ENCODE data around the gene PEAK3. TPM values are rescaled to one million over a fixed set of nuclear protein-coding genes. Genes with fewer than 3 reads are reported as not detected.
A peak's percentile ranks its signal among the peaks of the same experiment; 100 is the strongest.

The PEAK3 gene
- total RNA-seq = under 1 TPM; 0.16 to 0.34 TPM

- no peaks in the 10 kb centered on the region for H3K9me3 Mint-ChIP-seq (ENCODE audit: insufficient read depth)
- peak within 1 kb of the TSS; percentile 74 for H3K27ac Mint-ChIP-seq
- peak; percentile 57 for ATAC-seq
- POLR2A ChIA-PET = interaction anchor here (0.9 kb wide), 1 partner anchor 11 kb away, joined by 3 read pairs; no protein-coding TSS in a partner anchor
- DNase-seq = peak; percentile 71
- H3K27me3 Mint-ChIP-seq (ENCODE audit: low read depth) = no peaks in the 10 kb centered on the region
- H3K36me3 Mint-ChIP-seq (ENCODE audit: low read depth) = peaks cover under 1% of the 10 kb centered on the region
- CTCF ChIA-PET = interaction anchor here (1.0 kb wide), 1 partner anchor 47 kb away, joined by 3 read pairs; the partner anchor contains the start of gene PLEKHJ1
- peaks cover 20% of the 10 kb centered on the region for H3K4me1 Mint-ChIP-seq (ENCODE audit: low read depth)
- H3K4me3 Mint-ChIP-seq = peak within 1 kb of the TSS; percentile 66
Observed at GRCh38 chr19:2282062-2282861, at the start of gene PEAK3. PEAK3 (minus strand) TSS chr19:2282175; CDS start chr19:2280931, 1,244 bp downstream.

DNA sequence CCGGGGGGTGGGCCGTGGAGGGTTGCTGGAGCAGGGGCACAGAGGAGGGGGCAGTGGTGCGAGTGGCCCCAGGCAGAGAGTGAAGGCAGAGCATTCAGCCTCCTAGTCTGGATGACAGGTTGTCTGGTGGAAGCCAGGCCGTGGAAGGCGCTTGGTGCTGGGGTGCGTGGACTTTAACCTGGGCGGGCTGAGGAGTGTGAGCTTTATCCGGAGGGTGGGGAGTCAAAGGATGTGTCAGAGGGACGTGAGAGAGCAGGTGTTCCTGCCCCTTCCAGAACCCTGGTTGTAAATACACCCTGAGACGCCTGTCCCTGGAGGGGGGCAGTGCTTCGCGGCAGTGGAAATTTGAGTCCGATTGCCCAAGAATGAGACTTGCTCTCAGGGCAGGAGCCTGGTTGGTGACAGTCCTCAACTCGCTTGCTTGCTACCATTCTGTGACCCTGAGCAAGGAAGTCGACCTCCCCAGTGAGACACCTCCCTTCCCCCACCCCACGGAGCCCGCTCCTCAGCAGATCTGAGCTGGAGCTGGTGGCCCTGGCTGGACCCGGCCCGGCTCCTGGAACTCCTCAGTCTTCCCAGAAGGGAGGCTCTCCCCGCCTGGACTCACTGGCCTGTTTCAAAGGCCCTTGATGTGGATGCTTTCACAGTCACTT, 48.8 kb upstream of the PEAK3 start:
- POLR2A ChIA-PET = interaction anchor here (1.4 kb wide), 1 partner anchor 145 kb away, joined by 3 read pairs; the partner anchor contains the start of gene GADD45B
- DNase-seq = no peak
- no peaks in the 10 kb centered on the region for H3K9me3 Mint-ChIP-seq (ENCODE audit: insufficient read depth)
- no peaks in the 10 kb centered on the region for H3K27me3 Mint-ChIP-seq (ENCODE audit: low read depth)
- no peak for ATAC-seq
- H3K4me3 Mint-ChIP-seq = peak overlapping the region; percentile 38
- CTCF ChIA-PET = interaction anchor here (1.7 kb wide), 1 partner anchor 62 kb away, joined by 5 read pairs; no protein-coding TSS in a partner anchor
- H3K4me1 Mint-ChIP-seq (ENCODE audit: low read depth) = peaks cover 65% of the 10 kb centered on the region
- H3K27ac Mint-ChIP-seq = peak overlapping the region; percentile 66
- peaks cover 30% of the 10 kb centered on the region for H3K36me3 Mint-ChIP-seq (ENCODE audit: low read depth)

DNA sequence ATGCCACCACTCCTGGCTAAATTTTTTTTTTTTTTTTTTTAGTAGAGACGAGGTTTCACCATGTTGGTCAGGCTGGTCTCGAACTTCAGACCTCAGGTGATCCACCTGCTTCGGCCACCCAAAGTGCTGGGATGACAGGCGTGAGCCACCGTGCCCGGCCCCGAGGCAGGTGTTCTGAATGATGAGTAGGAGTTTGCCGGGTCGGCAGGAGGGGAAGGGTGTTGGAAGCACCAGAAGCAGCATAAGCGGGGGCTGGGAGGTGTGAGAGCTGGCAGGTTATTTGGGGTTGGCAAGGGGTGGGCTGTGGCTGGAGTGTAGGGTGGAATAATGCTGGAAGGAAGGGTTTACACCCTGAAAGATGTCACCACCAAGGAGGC, 48.3 kb upstream of the PEAK3 start:
- CTCF ChIA-PET = no interaction called here
- H3K27ac Mint-ChIP-seq = peak overlapping the region; percentile 66
- H3K27me3 Mint-ChIP-seq (ENCODE audit: low read depth) = no peaks in the 10 kb centered on the region
- POLR2A ChIA-PET = interaction anchor here (1.4 kb wide), 1 partner anchor 146 kb away, joined by 3 read pairs; the partner anchor contains the start of gene GADD45B
- ATAC-seq = no peak
- H3K4me3 Mint-ChIP-seq = peak overlapping the region; percentile 38
- DNase-seq = no peak
- H3K9me3 Mint-ChIP-seq (ENCODE audit: insufficient read depth) = no peaks in the 10 kb centered on the region
- peaks cover 32% of the 10 kb centered on the region for H3K36me3 Mint-ChIP-seq (ENCODE audit: low read depth)
- H3K4me1 Mint-ChIP-seq (ENCODE audit: low read depth) = peaks cover 69% of the 10 kb centered on the region

DNA sequence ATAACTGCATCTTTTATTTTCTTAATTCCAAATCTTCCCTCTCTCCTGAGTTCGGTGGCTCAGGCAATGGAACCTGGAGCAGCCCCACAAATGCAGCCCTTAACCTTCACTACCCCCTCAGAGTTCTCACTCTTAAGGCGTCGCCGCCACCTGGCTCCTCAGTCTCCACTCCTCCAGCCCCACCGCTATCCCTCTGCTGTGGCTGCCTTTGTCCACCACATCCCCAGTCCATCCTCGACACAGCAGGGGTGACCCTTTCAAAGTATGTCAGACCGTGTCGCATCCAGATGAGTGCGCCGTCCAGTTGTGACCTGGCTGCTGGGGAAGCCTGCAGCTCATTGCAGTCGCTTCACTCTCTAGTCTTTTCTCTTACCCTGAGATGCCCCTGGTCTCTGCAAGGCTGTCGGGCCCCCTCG, 47.5 kb upstream of the PEAK3 start:
- ATAC-seq = no peak
- ChIA-PET CTCF (no interaction called here), POLR2A (interaction anchor here (0.8 to 1.4 kb wide), 2 partner anchors 147 to 291 kb away, joined by 3 read pairs; partner anchors contain the start of gene GADD45B)
- no peak for DNase-seq
- Mint-ChIP-seq H3K27me3 (ENCODE audit: low read depth) (no peaks in the 10 kb centered on the region), H3K36me3 (ENCODE audit: low read depth) (peaks cover 34% of the 10 kb centered on the region), H3K4me1 (ENCODE audit: low read depth) (peaks cover 74% of the 10 kb centered on the region), H3K27ac (peak overlapping the region; percentile 91), H3K4me3 (peak overlapping the region; percentile 96), H3K9me3 (ENCODE audit: insufficient read depth) (no peaks in the 10 kb centered on the region)

DNA sequence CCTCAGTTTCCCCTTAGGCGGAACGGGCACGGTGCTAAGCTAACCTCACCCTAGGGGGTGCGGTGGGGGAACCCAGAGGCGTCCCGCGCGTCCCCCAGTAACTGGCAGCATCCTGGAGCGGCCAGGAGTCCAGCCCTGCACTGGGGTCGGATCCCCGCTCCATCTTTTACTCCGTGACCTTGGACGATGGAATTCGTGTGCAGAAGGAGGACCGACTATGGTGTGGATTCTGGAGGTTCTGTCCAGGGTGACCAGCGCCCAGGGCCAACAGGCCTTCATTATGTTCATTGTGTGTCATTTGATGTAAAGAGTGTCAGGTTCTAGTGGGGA, 47.1 kb upstream of the PEAK3 start:
- peak overlapping the region; percentile 96 for H3K4me3 Mint-ChIP-seq
- DNase-seq (no peak), ATAC-seq (no peak)
- H3K9me3 Mint-ChIP-seq (ENCODE audit: insufficient read depth) = no peaks in the 10 kb centered on the region
- H3K4me1 Mint-ChIP-seq (ENCODE audit: low read depth) = peaks cover 76% of the 10 kb centered on the region
- no peaks in the 10 kb centered on the region for H3K27me3 Mint-ChIP-seq (ENCODE audit: low read depth)
- ChIA-PET POLR2A (interaction anchor here (0.8 kb wide), 1 partner anchor 291 kb away, joined by 3 read pairs; no protein-coding TSS in a partner anchor), CTCF (no interaction called here)
- peaks cover 36% of the 10 kb centered on the region for H3K36me3 Mint-ChIP-seq (ENCODE audit: low read depth)
- H3K27ac Mint-ChIP-seq = peak overlapping the region; percentile 91

DNA sequence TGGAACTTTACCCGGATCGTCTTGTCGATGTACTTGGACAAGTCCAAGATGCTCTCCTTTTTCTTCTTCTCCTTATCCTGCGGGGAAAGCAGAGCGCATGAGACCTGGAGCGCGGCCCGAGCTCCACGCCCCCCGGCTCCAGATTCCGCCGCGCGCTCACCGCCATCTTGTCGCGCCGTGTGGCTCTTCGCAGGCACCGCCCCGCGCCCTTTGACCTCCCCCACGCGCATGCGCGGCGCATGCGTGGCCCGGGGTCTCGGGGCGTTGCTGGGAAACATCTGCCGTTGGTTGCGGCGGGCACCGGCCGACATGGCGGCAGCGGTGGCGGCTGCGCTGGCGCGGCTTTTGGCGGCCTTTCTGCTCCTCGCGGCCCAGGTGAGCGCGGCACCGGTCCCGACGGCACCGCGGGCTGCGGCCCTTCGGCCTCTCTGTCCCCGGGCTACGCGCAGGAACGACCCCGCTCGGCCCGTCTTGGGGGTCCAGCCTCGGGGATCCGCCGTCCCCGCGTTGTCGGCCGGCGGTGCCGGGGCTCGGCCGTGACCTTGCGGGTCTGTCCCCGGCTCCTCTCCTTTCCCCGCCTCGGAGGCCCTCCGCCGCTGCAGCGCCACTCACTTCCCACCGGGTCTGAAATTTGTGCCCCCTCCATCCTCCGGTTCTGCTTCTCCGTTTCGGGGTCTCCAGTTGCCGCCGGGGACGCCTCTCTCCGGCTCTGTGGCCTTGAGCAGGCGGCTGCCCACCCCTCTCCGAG, 46.6 kb upstream of the PEAK3 start, which contains the start of the genes LSM7 and SPPL2B:
LSM7 (minus strand) TSS at position 186 of the 748 bp plus-strand sequence; CDS start at position 166, 20 bp downstream.
SPPL2B (plus strand) TSS at position 284 of the 748 bp plus-strand sequence; CDS start at position 310, 26 bp downstream.
- POLR2A ChIA-PET = interaction anchor here (0.6 to 1.6 kb wide), 11 partner anchors 13 to 291 kb away, joined by 3 to 10 read pairs (median 4); partner anchors contain the start of genes GADD45B and LINGO3

DNA sequence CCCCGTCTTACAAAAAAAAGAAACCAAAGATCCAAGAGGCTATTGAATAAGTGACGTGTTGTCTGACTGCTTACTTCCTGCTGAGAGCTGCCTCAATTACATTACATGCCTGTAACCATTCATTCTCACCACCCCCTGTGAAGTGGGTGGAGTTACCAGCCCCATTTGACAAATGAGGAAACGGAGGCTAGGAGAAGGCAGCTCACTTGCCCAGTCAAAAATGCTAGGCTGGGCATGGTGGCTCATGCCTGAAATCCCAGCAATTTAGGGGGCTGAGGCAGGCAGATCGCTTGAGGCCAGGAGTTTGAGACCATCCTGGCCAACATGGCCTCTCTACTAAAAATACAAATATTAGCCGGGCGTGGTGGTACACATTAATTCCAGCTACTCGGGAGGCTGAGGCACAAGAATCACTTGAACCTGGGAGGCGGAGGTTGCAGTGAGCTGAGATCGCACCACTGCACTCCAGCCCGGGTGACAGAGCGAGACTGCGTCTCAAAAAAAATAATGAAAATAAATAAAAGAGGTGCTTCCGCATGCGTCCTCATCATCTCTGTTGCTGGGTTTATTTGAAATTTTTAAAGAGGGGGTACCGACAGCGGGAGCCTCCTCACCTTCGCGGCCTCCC, 45.9 kb upstream of the PEAK3 start:
- Mint-ChIP-seq H3K4me1 (ENCODE audit: low read depth) (peaks cover 69% of the 10 kb centered on the region), H3K27ac (peak overlapping the region; percentile 99), H3K4me3 (peak overlapping the region; percentile 96), H3K9me3 (ENCODE audit: insufficient read depth) (no peaks in the 10 kb centered on the region), H3K36me3 (ENCODE audit: low read depth) (peaks cover 38% of the 10 kb centered on the region), H3K27me3 (ENCODE audit: low read depth) (no peaks in the 10 kb centered on the region)
- ChIA-PET POLR2A (interaction anchor here (0.6 to 1.6 kb wide), 13 partner anchors 11 to 266 kb away, joined by 3 to 10 read pairs (median 4); partner anchors contain the start of genes GADD45B and LINGO3), CTCF (interaction anchor here (0.6 to 3.7 kb wide), 11 partner anchors 11 to 463 kb away, joined by 3 to 9 read pairs (median 3); no protein-coding TSS in a partner anchor)
- DNase-seq (peak; percentile 84), ATAC-seq (peak; percentile 73)

More for the DNA sequence above, 46.6 kb upstream of the PEAK3 start, which contains the start of the genes LSM7 and SPPL2B:
- Mint-ChIP-seq H3K27me3 (ENCODE audit: low read depth) (no peaks in the 10 kb centered on the region), H3K4me1 (ENCODE audit: low read depth) (peaks cover 73% of the 10 kb centered on the region), H3K9me3 (ENCODE audit: insufficient read depth) (no peaks in the 10 kb centered on the region), H3K27ac (peak within 1 kb of the TSS; percentile 99), H3K36me3 (ENCODE audit: low read depth) (peaks cover 38% of the 10 kb centered on the region), H3K4me3 (peak within 1 kb of the TSS; percentile 96)
- DNase-seq (peak; percentile 93), ATAC-seq (peak; percentile 63)
- CTCF ChIA-PET = interaction anchor here (0.6 to 3.7 kb wide), 8 partner anchors 12 to 464 kb away, joined by 3 to 9 read pairs (median 4); no protein-coding TSS in a partner anchor

DNA sequence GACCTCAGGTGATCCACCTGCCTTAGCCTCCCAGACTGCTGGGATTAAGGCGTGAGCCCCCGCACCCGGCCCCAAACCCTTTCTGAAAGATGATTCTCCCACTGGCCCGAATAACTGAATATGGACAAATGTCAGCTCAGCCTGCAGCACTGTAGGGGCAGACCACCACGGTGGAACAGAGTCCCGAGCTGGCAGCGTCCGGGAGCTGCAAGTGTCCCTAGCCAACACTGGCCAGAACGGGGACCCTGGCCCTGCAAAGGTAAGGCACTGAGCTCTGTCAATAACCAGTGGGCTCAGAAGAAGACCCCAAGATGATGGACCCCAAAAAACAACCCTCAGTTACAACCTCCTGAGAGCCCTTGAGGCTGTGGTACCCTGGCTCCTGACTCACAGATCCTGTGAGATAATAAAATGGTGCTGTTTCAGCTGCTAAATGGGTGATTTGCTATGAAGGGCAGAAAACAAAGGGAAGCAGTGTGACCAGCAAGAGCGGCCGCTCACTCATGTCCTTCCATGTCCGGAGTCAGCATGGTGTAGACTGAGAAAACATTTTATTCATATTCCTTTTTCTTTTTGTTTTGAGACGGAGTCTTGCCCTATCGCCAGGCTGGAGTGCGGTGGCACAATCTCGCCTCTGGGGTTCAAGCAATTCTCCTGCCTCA, 44.9 kb upstream of the PEAK3 start:
- ChIA-PET POLR2A (interaction anchor here (1.0 to 1.6 kb wide), 7 partner anchors 10 to 265 kb away, joined by 3 to 10 read pairs (median 4); partner anchors contain the start of genes GADD45B and LINGO3), CTCF (interaction anchor here (1.3 to 3.7 kb wide), 4 partner anchors 10 to 287 kb away, joined by 3 to 9 read pairs (median 4); no protein-coding TSS in a partner anchor)
- H3K4me3 Mint-ChIP-seq = peak overlapping the region; percentile 96
- H3K9me3 Mint-ChIP-seq (ENCODE audit: insufficient read depth) = no peaks in the 10 kb centered on the region
- no peaks in the 10 kb centered on the region for H3K27me3 Mint-ChIP-seq (ENCODE audit: low read depth)
- DNase-seq (no peak), ATAC-seq (no peak)
- peaks cover 60% of the 10 kb centered on the region for H3K4me1 Mint-ChIP-seq (ENCODE audit: low read depth)
- peaks cover 38% of the 10 kb centered on the region for H3K36me3 Mint-ChIP-seq (ENCODE audit: low read depth)
- H3K27ac Mint-ChIP-seq = peak overlapping the region; percentile 99

DNA sequence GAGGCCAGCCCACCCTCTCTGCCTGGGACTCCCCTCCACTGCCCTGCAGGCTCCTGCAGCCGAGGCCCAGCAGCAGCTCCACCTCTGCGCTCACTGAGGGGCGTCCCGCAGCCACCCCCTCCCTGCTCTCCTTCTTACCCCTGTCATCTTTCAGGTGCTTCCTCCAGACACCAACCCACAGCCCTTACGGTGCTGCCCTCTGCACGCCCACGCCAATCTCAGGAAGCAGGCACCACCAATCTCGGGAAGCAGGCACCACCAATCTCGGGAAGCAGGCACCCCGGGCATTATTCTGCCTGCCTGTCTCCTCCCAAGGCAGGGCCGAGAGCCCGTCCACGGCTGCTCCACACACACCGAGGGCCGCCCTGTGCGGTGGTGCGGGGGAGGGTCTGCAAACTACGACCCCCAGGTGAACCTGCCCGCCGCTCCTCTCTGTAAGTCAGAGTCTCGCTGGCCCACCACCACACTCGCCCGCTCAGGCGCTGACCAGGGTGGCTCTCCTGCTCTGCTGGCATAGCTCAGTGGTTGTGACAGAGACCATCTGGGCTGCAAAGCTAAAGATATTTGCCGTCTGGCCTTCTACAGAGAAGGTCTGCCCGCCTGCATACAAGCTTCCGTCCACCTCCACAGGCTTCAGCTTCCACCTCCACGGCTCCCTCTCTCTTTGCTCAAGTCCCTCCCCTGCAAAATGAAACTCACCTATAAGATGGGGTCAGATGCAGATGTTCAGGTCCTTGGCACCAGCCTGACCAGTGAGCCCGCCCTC, 43.5 kb upstream of the PEAK3 start:
- no peaks in the 10 kb centered on the region for H3K9me3 Mint-ChIP-seq (ENCODE audit: insufficient read depth)
- ATAC-seq (no peak), DNase-seq (no peak)
- peak overlapping the region; percentile 99 for H3K27ac Mint-ChIP-seq
- peaks cover 46% of the 10 kb centered on the region for H3K4me1 Mint-ChIP-seq (ENCODE audit: low read depth)
- POLR2A ChIA-PET = interaction anchor here (0.8 kb wide), 1 partner anchor 15 kb away, joined by 3 read pairs; no protein-coding TSS in a partner anchor
- H3K36me3 Mint-ChIP-seq (ENCODE audit: low read depth) = peaks cover 38% of the 10 kb centered on the region
- CTCF ChIA-PET = interaction anchor here (0.9 to 3.7 kb wide), 2 partner anchors 68 to 87 kb away, joined by 3 to 9 read pairs; no protein-coding TSS in a partner anchor
- H3K4me3 Mint-ChIP-seq = peak overlapping the region; percentile 0
- H3K27me3 Mint-ChIP-seq (ENCODE audit: low read depth) = no peaks in the 10 kb centered on the region

All from activated CD8-positive, alpha-beta T cell treated with anti-CD3 and anti-CD28 coated beads, Interleukin-2, amount 10 ng/mL, durations not matched to agents 7 days and 5 days (primary cell).